RWPE2 (cell line): ENCODE measurements around the gene LSR.

Experiments
- ATAC-seq: fragments of 200-7000 bp; cut with Tn5 transposase; 3 replicates; pipeline ENCODE4 v1.9.1; 2021; ENCODE audit warnings: low read depth
- DNase-seq: peaks from one replicate; pipeline ENCODE4 v3.0.0-alpha.2; 2020; ENCODE audit warnings: low spot score
- H3K27ac ChIP-seq: fragments of 450-650 bp; 2 replicates; pipeline ENCODE4 v1.5.1; 2017; ENCODE audit warnings: mild to moderate bottlenecking; ENCODE audit not compliant: poor library complexity, severe bottlenecking
- H3K27me3 ChIP-seq: fragments of 250-450 bp; sonication (Bioruptor Pico); 2 replicates; pipeline ENCODE4 v1.5.1; 2021; ENCODE audit warnings: mild to moderate bottlenecking, moderate library complexity; ENCODE audit not compliant: insufficient read depth, poor library complexity, severe bottlenecking
- H3K36me3 ChIP-seq: fragments of 250-450 bp; sonication (Bioruptor Pico); 2 replicates; pipeline ENCODE4 v1.5.1; 2020; ENCODE audit warnings: low read depth, mild to moderate bottlenecking, moderate library complexity
- H3K4me1 ChIP-seq: fragments of 250-450 bp; sonication (Bioruptor Pico); 2 replicates; pipeline ENCODE4 v1.5.1; 2021; ENCODE audit warnings: mild to moderate bottlenecking, moderate library complexity; ENCODE audit not compliant: insufficient read depth, poor library complexity, severe bottlenecking
- H3K4me3 ChIP-seq: fragments of 250-450 bp; sonication (Bioruptor Pico); 2 replicates; pipeline ENCODE4 v1.5.1; 2021; ENCODE audit warnings: mild to moderate bottlenecking, moderate library complexity; ENCODE audit not compliant: severe bottlenecking
- H3K9me3 ChIP-seq: fragments of 250-450 bp; sonication (Bioruptor Pico); 2 replicates; pipeline ENCODE4 v1.5.1; 2021; ENCODE audit warnings: mild to moderate bottlenecking, moderate library complexity; ENCODE audit not compliant: severe bottlenecking
- TF ChIP-seq, protein P1 (sequence below): fragments of 450-650 bp; IDR thresholded peaks from one replicate; pipeline ENCODE4 v1.5.1; 2017; ENCODE audit warnings: mild to moderate bottlenecking, moderate library complexity; ENCODE audit not compliant: poor library complexity, severe bottlenecking

Gene LSR

DNA sequence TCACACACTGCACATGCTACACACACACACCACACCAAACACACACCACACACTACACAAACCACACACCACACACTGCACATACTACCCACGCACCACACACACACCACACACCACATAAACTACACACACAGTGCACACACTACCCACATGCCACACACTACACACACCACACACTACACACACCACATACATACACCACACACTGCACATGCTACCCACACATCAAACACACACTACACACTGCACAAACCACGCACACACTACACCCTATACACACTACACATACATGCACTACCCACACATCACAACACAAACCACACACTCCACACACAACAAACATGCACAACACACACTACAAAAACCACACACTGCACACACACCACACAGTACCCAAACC is 49.1 kb downstream of the LSR start:
- H3K27me3 ChIP-seq = peaks cover 24% of the 10 kb centered on the region
- no peak overlapping the region for H3K4me3 ChIP-seq
- ATAC-seq (no peak), DNase-seq (no peak)
- no peaks in the 10 kb centered on the region for H3K36me3 ChIP-seq
- no peak overlapping the region for H3K27ac ChIP-seq
- H3K4me1 ChIP-seq = no peaks in the 10 kb centered on the region
- TF ChIP-seq, protein P1, sequence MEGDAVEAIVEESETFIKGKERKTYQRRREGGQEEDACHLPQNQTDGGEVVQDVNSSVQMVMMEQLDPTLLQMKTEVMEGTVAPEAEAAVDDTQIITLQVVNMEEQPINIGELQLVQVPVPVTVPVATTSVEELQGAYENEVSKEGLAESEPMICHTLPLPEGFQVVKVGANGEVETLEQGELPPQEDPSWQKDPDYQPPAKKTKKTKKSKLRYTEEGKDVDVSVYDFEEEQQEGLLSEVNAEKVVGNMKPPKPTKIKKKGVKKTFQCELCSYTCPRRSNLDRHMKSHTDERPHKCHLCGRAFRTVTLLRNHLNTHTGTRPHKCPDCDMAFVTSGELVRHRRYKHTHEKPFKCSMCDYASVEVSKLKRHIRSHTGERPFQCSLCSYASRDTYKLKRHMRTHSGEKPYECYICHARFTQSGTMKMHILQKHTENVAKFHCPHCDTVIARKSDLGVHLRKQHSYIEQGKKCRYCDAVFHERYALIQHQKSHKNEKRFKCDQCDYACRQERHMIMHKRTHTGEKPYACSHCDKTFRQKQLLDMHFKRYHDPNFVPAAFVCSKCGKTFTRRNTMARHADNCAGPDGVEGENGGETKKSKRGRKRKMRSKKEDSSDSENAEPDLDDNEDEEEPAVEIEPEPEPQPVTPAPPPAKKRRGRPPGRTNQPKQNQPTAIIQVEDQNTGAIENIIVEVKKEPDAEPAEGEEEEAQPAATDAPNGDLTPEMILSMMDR = no peak
- no peaks in the 10 kb centered on the region for H3K9me3 ChIP-seq

DNA sequence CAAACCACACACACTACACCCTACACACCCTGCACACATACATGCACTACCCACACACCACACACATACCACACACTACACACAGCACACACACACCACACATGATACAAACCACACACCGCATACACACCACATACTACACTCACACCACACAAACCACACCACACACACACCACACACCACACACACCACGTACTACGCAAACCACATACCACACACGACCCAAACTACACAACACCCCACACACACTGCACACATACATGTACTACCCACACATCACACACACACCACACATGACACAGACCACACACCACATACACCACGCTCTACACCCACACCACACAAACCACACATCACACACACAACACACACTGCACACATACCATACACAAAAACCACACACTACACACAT is 49.8 kb downstream of the LSR start:
- peaks cover 17% of the 10 kb centered on the region for H3K27me3 ChIP-seq
- H3K27ac ChIP-seq = no peak overlapping the region
- H3K9me3 ChIP-seq = no peaks in the 10 kb centered on the region
- no peak overlapping the region for H3K4me3 ChIP-seq
- no peaks in the 10 kb centered on the region for H3K4me1 ChIP-seq
- H3K36me3 ChIP-seq = no peaks in the 10 kb centered on the region
- TF ChIP-seq, protein P1 = no peak
- ATAC-seq (no peak), DNase-seq (no peak)

DNA sequence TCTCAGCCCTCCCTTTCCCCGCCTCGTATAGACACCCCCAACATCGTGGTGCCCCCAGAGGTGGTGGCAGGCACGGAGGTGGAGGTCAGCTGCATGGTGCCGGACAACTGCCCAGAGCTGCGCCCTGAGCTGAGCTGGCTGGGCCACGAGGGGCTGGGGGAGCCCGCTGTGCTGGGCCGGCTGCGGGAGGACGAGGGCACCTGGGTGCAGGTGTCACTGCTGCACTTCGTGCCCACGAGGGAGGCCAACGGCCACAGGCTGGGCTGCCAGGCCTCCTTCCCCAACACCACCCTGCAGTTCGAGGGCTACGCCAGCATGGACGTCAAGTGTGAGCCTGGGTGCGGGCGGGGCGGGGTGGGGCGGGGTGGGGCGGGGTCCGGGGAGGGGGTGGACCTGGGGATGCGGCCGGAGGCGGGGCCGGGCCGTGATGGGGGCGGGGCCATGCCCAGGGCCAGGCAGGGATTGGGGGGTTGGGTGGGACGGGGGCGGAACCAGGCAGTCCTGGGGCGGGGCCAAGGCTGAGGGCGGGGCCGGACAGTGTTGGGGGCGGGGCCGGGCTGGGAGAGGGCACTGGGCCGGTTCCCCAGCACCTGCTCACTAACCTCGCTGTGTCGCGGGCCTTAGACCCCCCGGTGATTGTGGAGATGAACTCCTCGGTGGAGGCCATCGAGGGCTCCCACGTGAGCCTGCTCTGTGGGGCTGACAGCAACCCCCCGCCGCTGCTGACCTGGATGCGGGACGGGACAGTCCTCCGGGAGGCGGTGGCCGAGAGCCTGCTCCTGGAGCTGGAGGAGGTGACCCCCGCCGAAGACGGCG is 50.9 kb downstream of the LSR start:
- ATAC-seq = no peak
- peaks cover 5% of the 10 kb centered on the region for H3K27me3 ChIP-seq
- no peak overlapping the region for H3K27ac ChIP-seq
- TF ChIP-seq, protein P1 = no peak
- no peaks in the 10 kb centered on the region for H3K9me3 ChIP-seq
- H3K4me3 ChIP-seq = no peak overlapping the region
- no peaks in the 10 kb centered on the region for H3K4me1 ChIP-seq
- DNase-seq = no peak
- H3K36me3 ChIP-seq = no peaks in the 10 kb centered on the region

DNA sequence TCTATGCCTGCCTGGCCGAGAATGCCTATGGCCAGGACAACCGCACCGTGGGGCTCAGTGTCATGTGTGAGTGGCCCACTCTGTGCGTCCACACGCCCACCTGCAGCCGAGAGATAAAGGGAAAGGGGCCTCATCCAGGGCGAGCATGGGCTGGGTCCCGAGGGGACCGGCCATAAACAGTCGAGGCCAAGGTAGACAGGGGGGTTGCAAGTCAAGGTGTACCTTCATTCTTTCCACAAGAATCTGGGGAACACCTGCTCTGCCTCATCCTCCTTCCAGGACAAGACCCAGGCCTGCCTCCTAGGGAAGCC is 51.5 kb downstream of the LSR start:
- Histone ChIP-seq H3K36me3 (no peaks in the 10 kb centered on the region), H3K9me3 (no peaks in the 10 kb centered on the region), H3K27ac (no peak overlapping the region), H3K4me1 (no peaks in the 10 kb centered on the region), H3K27me3 (no peaks in the 10 kb centered on the region), H3K4me3 (no peak overlapping the region)
- DNase-seq (no peak), ATAC-seq (no peak)
- TF ChIP-seq, protein P1 = no peak

DNA sequence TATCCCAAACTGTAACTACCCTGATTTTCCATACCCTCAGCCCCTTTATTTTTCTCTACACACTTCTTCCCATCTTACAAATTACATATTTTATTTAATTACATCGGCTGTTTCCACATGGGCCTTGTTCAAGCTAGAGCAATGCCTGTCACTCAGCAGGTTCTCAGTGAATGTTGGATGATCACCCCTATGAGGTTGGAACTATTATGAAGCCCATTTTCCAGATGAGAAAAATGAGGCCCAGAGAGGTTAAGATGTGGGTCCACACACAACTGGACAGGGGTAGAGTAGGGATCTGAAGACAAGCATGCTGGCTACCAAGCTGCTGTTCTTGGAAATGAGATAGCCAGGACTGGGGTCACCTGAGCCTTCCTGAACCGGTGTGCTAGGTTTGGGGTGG is 53.2 kb downstream of the LSR start:
- ATAC-seq (no peak), DNase-seq (no peak)
- Histone ChIP-seq H3K4me3 (no peak overlapping the region), H3K27ac (no peak overlapping the region), H3K27me3 (no peaks in the 10 kb centered on the region), H3K36me3 (no peaks in the 10 kb centered on the region), H3K9me3 (no peaks in the 10 kb centered on the region), H3K4me1 (no peaks in the 10 kb centered on the region)
- TF ChIP-seq, protein P1 = no peak
